ENCODE results near the gene CREBZF.
"Not testable (repeated sequence)": the region's sequence is repeated elsewhere in the genome, so short reads cannot be mapped to it uniquely, and the experiment has no call there.

CREBZF gene

DNA sequence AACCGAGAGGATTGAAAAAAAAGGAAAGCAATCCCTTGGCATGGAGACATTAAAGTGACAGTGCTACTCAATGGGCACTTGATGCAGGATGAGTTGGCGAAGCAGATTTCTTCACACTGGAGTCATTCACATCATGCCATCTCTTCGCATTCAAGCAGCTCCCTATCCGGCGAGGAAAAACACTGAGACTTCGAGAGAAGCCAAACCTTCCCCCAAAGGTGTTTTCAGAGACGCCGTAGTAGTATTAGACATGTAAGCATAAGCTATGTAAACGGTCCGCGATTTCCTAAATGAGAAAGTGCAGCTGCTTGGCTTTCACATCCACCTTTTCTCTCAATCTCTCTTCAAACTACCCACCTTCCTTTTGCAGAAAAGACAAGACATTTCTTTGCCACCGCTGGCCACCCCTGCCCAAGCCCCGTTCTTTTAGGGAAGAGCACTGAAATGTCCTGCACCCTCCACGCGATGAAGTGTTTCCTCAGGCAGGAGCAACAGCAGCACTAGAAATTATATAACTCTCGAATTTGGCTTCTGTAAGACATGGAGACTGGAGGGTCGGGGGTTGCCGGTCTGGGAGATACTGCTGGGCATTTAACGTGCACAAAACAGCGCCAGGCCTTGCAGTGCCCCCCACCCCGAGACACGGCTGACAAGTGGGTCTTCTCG, 37.5 kb downstream of the CREBZF start, which contains the start of gene DLG2:
DLG2 (minus strand) TSS at position 13 of the 666 bp plus-strand sequence.
- no peak for DNase-seq (ENCODE audit: extremely low read depth in 1 of 2, low read depth in 1 of 2)

DNA sequence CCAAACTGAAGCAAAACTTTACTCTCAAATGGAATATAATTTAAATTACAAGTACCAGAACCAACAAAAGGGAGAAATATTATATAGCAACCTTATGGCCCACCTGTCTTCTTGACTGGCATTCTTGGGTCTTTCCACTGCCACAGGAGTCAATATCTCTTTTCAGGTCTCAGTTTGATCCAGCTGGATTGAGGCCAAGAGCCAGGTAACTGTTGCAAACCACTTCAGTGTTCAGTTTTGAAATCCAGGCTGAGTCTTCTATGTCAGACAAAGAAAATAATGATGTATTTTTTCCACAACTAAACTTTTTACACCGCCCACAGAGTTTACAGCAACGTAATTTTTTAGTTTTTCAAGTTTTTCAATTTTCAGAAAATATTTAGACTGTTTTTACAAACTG, 38.4 kb downstream of the CREBZF start:
- no peak for DNase-seq (ENCODE audit: extremely low read depth in 1 of 2, low read depth in 1 of 2)

DNA sequence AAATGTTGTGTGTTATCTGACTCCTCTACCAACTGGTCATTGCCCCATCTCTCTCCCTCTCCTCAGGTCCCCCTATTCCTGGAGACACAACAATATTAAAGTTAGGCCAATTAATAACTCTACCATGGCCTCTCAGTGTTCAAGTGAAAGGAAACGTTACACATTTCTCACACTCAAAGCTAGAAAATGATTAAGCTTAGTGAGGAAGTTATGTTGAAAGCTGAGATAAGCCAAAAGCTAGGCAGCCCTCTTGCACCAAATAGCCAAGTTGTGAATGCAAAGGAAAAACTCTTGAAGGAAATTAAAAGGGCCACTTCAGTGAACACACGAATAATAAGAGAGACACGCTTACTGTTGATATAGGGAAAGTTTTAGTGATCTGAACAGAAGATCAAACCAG, 44.7 kb downstream of the CREBZF start:
- no peak for DNase-seq (ENCODE audit: extremely low read depth in 1 of 2, low read depth in 1 of 2)

DNA sequence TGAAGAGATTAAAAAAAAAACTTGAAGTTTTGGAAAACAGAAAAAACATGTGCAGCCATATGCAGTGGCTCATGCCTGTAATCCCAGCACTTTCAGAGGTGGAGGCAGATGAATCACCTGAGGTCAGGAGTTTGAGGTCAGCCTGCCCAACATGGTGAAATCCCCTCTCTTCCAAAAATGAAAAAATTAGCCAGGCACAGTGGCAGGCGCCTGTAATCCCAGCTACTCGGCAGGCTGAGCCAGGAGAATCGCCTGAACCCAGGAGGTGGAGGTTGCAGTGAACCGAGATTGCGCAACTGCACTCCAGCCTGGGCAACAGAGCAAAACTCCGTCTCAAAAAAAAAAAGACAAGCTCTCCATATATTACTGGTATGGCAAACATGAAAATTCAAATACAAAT, 45.4 kb downstream of the CREBZF start:
- DNase-seq (ENCODE audit: extremely low read depth in 1 of 2, low read depth in 1 of 2): no peak

DNA sequence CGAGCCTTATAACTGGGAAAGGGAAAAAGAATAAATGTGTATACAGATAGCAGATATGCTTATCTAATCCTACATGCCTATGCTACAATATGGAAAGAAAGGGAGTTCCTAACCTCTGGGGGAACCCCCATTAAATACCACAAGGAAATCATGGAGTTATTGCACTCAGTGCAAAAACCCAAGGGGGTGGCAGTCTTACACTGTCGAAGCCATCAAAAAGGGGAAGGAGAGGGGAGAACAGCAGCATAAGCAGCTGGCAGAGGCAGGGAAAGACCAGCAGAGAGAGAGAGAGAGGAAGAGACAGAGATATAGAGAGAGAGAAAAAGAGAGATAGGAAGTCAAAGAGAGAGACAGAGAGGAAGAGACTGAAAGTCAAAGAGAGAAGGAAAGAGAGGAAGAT, 53.3 kb downstream of the CREBZF start:
- DNase-seq (ENCODE audit: extremely low read depth in 1 of 2, low read depth in 1 of 2): not testable (repeated sequence)
